GM10847 (cell line): ENCODE data around the gene TPCN2.

Experiments used
- POLR2A ChIP-seq: IDR thresholded peaks from 2 replicates; pipeline ENCODE4 v1.6.1; 2011; ENCODE audit not compliant: insufficient read length; ENCODE audit errors: extremely low read depth

Gene TPCN2

GRCh38 chr11:69169479-69169878 lies 120.7 kb downstream of the TPCN2 start:
- no peak for TF ChIP-seq POLR2A

GRCh38 chr11:69170704-69171103 lies 122.0 kb downstream of the TPCN2 start:
- TF ChIP-seq POLR2A, result no peak

- no peak for TF ChIP-seq POLR2A
These were observed 122.9 kb downstream of the TPCN2 start for GRCh38 chr11:69171476-69172240.

- no peak for TF ChIP-seq POLR2A
These were observed 123.9 kb downstream of the TPCN2 start for GRCh38 chr11:69172674-69173073.

GRCh38 chr11:69173331-69173730 lies 124.6 kb downstream of the TPCN2 start:
- no peak for TF ChIP-seq POLR2A

- no peak for TF ChIP-seq POLR2A
These were observed 125.3 kb downstream of the TPCN2 start for GRCh38 chr11:69173925-69174581.

GRCh38 chr11:69174841-69175240 lies 126.1 kb downstream of the TPCN2 start:
- no peak for TF ChIP-seq POLR2A

GRCh38 chr11:69178819-69179482 lies 130.2 kb downstream of the TPCN2 start:
- TF ChIP-seq POLR2A, result no peak

GRCh38 chr11:69180226-69180625 lies 131.5 kb downstream of the TPCN2 start:
- TF ChIP-seq POLR2A, result no peak

- TF ChIP-seq POLR2A, result no peak
These were observed 132.0 kb downstream of the TPCN2 start for GRCh38 chr11:69180726-69181125.

- no peak for TF ChIP-seq POLR2A
These were observed 134.9 kb downstream of the TPCN2 start for GRCh38 chr11:69183613-69184012.
